NCI-H460 (cell line): ENCODE measurements around the gene MYLIP. TPM values are rescaled to one million over a fixed set of nuclear protein-coding genes. Genes with fewer than 3 reads are reported as not detected.

ENCODE experiments used
- DNase-seq: peaks from one replicate; pipeline ENCODE4 v3.0.0-alpha.2; 2016; ENCODE audit warnings: low read depth; ENCODE audit errors: extremely low read depth
- total RNA-seq: library from RNA; depleted of rRNA; stranded (reverse); fragments of >200 nt; shearing (Covaris generic); gene quantifications from 2 replicates; pipeline ENCODE4 v1.2.3, GENCODE V29; 2014

MYLIP gene
- total RNA-seq, 1 experiment from 2014 or later: 9.5 TPM

DNA sequence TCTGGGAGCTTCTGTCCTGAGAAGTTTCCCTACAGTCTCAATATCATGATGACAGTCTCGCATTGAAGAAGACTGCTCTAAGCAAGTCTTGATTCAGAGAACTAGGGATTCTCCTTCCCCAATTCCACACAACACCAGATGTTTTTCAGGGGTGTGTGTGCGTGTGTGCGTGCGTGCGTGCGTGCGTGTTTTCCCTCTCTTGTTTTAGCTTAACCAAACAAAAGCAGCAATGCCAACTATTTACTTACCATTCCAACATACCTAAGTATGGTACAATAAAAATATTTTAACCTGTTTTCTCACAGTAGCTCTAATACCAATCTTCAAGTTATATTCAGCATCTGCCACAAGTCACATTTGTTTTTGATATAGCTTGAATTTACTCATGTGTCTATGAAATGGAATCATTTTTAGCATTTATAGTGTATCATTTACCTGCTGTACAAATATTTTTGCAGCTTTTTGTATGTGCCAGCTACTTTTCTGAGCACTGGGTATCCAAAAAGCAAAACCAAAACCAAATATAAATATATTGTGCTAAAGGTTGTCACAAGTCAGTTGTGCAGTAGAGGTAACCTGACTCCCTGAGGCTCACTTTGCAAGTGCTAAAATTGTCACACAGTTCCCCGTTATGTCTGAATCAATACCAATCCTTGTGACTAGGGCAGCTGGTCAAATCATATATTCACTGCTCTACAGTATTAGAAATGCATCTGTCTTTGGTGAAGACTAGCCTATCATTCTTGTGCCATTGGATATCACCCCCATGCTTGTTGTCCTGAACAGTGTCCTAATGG lies 21.7 kb upstream of the MYLIP start:
- no peak for DNase-seq

DNA sequence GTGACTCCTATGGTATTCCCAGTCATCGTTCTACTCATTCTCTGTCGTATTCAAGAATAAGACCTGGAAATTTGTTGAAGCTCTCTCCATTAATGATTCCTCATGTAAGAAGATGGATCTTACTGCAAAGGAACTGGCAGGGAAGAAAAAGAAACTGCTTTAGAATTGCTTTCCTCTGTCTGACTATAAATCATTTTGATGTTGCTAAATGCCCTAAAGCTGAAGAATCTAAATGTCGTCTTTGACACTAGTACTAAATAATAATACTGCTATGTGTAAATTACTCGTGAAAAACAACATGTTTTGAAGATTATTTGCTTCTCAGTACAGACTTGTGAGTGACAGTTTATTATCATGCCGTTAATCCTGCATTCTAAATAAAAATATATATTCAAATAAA lies 20.5 kb upstream of the MYLIP start:
- no peak for DNase-seq

DNA sequence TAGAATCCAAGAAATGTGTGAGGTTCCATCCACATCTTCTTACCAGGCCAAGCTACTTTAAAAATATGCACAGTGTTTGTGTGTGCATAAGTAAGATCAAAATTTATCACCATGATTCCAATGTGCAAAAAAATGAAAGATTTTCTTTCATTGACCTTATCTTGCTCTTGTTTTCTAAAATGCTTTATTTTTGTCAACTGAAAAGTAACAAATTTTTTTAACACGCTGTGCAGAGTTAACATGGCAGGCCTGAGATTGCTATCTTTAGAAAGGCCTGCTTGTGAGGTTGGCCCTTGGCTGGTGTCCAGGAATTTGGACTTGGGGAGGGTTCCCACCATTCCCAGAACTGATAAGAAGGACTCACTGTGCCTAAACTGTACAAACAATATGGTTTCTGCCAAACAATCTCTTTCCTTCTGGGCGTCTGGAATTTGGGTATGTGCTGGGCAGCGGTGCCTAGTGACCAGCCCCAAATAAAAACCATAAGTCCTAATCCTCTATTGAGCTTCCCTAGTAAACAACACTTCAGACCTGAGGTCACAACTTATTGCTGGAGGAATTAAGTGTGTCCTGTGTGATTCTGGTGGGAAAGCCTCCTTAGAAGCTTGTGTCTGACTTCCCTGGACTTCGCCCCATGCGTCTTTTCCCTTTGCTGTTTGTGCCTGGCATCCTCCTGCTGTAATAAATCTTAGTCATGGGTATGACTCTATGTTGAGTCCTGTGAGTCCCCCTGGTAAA lies 19.8 kb upstream of the MYLIP start:
- DNase-seq: no peak

DNA sequence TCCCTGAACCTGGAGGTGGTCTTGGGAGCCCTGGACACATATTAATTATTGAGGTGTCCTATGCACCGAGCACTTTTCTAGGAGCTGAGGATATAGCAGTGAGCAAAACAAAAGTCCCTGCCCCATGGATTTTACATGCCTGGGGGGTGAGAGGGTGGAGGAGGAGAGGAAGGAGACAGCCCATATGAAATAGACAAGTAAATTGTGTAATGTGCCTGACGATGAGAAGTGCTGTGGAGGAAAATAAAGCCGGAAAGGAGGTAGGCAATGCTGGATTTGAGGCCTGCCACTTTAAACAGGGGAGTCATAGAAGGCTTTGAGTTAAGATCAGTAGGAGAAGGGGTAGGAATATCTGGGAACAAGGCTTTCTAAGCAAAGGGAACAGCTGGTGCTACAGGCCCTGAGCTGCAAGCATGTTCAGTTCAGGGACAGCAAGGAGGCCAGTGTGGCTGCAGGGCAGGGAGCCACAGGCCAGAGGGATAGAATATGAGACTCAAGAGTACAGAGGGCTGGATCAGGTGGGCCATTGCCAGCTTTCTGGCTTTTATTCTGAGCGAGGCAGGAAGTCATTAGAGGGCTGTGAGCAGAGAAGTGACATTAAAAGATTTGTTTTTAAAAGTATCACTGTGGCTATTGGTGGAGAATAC lies 19.1 kb upstream of the MYLIP start:
- no peak for DNase-seq

DNA sequence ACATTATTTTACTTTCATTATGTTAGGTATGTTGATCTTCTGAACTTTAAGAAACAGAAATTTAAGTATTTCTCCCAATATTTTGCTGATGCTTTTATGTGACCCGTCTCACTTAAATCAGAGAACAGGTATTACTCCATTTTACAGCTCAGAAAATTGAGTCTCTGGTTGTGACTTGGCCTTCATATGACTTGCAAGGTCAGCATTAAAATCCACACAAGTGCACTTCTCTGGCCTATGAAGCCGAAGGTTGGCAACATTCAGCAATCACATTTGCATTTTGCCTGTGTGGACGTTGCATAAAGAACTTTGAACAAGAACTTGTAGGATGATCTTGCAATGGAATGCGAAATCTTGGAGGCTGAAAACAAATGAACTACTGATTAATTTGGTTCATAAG lies 10.1 kb upstream of the MYLIP start:
- DNase-seq: no peak

DNA sequence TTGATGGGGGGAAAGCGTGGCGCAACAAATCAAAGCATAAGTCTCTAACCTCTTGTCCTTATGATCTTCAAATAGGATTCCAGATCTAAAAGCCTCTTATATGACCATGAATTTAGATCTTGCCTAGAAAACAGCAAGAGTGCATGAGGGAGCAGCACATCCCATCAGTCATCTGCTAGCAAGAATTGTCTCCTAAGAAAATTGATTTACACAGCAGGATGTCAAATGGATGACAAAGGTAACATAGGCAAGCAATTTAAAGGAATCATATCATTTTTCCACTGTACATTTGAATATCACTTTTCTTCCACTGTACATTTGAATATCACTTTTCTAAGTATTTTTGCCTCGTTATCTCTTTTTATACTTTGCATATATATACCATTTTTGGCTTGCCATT lies 7.5 kb upstream of the MYLIP start:
- DNase-seq: no peak

DNA sequence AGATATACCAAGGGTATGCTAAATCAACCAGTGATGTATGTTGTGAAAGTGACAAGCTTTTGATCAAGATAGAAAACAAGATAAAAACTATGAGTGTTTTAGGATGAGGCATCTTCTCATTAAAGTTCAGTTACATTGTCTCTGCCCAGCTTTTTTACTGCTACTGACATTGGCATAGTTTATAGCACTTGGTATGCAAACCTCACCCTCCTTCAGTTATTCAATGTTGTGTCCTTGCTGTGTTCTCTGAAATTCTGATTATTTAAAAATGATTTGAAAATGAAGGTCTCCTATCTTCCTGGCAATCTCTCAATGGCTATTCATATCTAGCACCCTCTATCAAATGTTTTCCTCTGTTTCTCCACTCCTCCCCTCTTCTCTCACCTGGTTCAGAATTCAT lies 6.7 kb upstream of the MYLIP start:
- no peak for DNase-seq

DNA sequence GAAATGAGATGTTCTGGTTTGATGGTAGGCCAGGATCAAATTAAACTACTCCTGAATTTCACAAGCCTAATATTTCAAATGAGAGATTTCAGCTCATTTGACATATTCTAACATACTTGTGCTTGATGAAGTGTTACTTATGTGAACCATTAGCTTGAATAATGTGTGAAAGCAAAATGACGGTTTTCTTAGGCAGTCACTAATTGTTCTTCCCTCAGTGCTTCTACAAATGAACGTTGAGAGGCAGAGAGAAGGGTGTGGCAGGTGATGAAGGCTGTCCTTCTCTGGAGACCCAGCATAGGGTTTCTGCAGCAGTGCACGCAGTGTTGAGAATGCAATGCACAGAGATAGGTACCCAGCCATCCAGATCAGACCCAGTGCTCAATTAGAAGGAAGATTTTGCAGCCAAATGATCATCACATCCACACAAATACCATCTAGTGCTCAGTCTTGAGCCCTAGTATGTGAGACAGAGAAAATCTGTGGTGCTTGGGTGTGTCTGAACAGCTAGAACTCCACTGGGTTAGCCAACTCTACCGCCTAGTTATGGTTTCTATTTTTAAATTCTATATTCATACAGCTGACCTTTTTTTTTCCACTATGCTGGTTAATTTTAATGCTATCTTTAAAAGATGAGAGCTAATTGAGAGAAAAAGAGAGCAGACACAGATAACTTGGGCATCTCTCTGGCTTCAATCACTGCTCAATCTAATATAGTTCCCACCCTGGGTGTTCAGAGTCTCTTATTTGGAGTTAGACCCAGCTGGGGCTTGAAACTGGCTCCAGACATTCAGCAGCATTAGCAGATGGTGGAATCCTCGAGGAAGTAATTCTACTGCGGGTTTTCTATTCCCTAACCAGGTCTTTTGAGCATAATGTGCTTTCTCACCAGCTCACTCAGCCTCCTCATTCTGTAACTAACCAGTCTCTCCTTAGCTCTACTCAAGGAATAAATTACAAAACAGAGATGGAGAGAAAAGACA lies 4.4 kb upstream of the MYLIP start:
- DNase-seq: no peak

DNA sequence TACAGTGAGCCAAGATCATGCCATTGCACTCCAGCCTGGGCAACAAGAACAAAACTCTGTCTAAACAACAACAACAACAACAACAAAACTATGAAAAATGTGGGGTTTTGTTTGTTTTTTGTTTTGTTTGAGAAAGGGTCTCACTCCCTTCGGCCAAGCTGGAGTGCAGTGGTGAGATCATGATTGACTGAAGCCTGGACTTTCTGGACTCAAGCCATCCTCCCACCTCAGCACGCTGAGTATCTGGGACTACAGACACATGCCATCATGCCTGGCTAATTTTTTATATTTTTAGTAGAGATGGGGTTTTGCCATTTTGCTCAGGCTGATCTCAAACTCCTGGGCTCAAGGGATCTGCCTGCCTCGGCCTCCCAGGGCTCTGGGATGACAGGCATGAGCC lies 2.8 kb upstream of the MYLIP start:
- DNase-seq: no peak

DNA sequence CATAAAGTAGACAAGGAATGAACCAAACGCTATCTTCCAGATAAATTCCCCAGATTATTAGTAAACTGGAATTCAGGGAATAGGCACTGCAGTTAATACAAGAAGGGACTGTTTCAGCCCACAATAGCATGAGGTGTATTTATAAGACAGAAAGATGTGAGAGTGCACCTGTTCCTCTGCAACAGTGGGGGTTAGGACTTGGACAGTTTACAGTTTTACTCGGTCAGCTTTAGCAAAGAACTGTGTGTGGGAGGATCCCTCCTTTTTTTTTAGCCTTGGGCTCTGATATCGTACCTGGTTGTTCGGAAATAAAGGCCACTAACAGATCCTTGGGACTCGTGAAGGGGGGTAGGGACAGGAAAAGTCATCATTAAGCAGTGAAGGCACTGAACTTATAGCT lies 2.0 kb upstream of the MYLIP start:
- DNase-seq: no peak

DNA sequence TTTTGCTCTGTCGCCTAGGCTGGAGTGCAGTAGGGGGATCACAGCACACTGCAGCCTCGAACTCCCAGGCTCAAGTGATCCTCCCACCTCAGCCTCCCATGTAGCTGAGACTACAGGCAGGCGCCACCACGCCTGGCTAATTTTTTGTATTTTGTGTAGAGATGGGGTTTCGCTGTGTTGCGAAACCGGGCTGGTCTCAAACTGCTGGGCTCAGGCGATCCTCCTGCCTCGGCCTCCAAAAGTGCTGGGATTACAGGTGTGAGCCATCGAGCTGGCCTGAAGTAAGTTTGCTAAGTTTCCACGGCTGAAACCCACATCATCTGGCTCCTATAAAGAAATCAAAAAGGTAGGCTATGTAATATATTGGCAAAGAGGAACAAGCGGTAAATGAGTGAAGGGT lies 1.4 kb upstream of the MYLIP start:
- DNase-seq: no peak

DNA sequence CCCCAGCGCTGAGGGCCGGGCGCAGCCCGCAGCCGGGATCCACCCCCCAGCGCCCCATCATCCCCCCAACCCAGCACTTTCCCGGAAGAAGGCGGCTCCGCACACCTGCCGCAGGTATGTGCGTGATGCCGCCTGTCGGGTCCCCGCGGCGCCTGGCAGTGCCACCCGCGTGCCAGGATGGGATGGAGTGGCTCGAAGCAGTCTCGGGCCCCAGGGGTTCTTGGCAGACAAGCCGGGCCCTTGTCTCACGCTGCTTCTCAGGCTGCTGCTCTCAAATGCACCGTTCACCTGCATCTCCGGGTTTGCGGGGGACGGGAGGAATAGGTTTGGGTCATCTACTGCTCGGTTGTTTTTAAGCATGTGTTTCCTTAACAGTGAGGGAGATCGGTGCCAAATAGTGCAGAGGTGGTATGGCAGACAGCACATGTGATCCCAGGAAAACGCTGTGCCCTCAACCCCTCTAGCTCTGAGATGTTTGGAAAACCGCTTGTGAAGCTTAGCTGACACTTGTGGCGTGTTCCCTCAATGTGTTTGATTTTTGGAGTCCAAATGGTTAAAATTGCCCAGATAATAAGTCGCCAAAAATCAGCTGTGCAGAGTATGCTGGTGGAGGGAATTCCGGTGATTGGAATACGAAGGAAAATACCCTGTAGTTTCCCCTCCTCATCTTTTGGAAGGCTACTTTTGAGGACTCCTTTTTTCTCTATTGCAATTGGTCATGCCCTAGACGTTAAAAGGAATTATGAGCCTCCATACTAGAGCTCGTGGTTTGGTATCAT lies 926 bp downstream of the MYLIP start:
- DNase-seq: no peak

DNA sequence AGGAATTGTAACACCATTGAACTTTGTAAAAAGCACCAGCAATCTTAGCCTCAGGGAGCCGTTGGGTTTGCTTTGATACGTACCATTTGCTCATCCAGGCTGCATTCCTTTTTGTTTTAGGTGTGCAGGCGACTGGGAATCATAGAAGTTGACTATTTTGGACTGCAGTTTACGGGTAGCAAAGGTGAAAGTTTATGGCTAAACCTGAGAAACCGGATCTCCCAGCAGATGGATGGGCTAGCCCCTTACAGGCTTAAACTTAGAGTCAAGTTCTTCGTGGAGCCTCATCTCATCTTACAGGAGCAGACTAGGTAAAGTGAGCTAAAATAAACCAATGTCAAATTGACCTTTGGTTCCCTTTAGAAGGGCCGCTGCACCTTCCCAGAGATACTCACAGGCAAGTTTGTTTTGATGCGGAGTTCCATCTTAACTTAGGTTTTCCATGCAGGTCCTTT lies 1.6 kb downstream of the MYLIP start:
- DNase-seq: no peak

DNA sequence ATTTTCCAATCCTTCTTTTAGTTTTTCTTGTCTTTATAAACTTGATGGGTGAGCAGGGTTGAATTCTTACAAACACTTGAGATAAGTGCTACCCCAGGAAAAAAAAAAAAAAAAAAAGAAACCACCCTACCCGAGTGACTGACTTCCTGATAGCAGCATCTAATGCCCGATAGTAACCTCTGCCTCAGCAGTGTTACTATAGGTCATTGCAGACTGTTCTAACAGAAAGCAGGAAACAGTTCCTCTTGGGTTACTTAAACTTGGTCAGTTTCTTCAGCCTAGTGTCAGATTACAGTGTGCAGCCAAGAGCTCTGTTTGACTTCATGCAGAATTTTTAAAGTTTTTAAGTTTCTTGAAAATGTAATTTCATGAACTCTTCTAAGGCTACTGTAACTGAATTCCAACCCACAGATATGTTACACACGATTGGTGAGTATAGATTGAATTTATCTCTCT lies 2.1 kb downstream of the MYLIP start:
- peak; percentile 59 for DNase-seq

DNA sequence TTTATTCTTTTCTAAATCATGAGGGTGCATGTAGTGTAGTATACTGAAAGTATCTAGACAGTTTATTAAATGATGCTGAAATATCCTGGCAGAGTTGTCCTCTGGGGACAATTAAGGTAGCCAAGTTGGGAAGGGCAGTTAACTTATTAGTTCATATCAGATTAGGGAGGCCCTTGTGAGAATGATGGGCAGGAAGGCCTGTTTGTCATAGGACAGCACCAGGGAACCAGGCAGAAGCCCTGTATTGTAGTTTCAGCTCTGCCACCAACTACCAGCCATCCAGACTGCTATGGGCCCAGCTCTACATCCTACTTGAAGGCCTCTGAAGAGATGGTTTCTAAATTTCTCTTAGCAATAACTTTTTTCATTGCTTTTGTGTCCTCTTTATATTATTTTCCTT lies 4.0 kb downstream of the MYLIP start:
- no peak for DNase-seq

DNA sequence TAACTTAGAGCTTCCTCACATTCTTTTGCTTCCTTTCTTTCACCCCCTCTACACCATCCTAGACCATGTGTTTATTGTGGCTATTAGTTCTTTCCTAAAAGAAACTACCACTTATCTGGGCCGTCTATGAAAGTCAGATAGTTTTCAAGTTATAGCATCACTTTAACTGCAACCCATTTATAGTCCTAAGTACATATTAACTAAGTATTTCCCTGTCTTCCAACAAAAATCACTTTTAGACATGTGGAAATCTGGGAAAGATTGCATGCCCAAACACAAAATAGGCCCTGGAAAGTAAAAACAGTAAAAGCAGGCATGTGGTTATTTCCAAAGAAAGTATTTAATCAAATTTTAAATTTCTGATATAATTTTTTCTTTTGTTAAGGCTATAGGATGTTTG lies 5.5 kb downstream of the MYLIP start:
- no peak for DNase-seq

DNA sequence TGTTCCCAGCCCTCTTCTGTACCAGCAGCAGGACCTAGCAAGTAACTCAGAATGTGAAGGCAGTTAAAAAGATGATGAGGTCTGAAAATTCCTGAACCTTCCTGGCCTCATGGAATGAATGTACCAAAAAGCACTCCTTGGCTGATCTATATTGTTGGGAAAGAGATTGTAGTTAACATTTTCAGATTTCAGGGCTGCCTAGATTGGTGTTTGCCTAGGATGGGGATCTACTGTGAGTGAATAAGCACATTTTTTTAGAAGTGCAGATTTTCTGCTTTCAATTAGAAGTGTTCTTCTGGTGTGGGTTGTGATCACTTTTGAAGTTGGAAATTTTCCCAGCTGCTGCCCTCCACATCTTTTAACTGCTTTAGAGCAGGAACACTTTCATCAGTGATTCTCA lies 6.2 kb downstream of the MYLIP start:
- no peak for DNase-seq

DNA sequence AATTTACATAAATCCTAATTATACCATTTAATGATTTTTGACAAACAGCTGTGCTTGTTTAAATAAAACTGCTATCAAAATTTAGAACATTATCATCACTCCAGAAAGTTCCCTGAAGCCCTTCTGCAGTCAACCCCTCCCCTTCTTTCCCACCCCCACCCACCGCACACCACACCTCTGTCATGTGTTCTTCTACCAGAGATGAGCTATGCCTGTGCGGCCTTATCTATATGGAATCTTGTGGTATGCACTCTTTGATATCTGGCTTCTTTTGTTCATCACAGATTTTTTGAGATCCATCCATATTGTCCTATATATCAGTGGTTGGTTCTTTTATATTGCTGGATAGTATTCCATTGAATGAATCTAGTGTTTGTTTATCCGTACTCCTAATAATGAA lies 7.2 kb downstream of the MYLIP start:
- DNase-seq: no peak

DNA sequence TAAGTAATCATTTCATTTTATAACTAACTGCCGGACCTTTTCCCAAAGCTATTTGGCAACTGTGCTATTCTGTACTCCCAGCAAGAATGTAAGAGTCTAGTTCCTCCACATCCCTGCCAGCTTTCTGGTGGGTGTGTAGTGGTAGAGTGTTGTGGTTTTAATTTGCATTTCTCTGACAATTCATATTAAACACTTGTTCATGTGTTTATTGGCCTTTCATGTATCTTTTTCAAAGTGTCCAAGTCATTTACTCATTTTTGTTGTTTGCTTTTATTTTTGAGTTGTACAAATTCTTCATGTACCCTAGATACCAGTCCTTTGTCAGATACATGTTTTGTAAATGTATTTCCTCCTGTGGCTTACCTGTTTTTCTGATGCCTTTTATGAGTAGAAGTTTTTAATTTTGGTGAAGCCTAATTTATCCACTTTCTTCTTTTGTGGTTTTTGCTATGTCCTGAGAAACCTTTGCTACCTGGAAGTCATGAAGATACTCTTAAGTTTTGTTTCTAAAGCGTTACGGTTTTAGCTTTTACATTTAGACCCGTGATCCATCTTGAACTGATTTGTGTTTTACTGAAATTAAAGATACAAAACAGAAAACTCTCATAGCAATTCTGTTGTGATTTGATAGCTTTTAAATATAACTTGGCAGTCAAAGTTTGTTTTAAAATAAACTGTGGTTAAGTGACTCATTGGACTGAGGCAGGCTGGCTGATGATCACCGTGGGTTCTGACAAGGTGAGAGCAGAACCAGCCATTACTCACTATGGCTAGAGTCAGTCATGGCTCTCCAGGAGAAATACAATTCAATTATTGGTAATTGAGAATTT lies 8.0 kb downstream of the MYLIP start:
- DNase-seq: no peak
